A673 (cell line): ENCODE measurements around the gene IGFBP5. TPM values are rescaled to one million over a fixed set of nuclear protein-coding genes. Genes with fewer than 3 reads are reported as not detected.

Experiments used
- BruUV-seq: library from RNA; stranded (reverse); fragments of 400-500 nt; replicated peaks from 2 replicates; lab custom pipeline; 2021; lab: Mats Ljungman, UMichigan
- CTCF ChIA-PET: fragments of 300-600 bp; sonication (Branson Sonifier 250); formaldehyde crosslinking; loops from one replicate; lab custom pipeline; 2022; ENCODE audit warnings: antibody characterized with exemption; lab: Charles Lee
- POLR2A ChIA-PET: fragments of 300-600 bp; sonication (Branson Sonifier 250); formaldehyde crosslinking; loops from one replicate; lab custom pipeline; 2022; ENCODE audit warnings: antibody characterized with exemption; ENCODE audit not compliant: low non-redundant PET; lab: Charles Lee
- DNase-seq: peaks from one replicate; pipeline ENCODE4 v3.0.0-alpha.2; 2015; ENCODE audit warnings: low spot score
- H3K27ac ChIP-seq: fragments of 200-600 bp; sonication (generic); 2 replicates; pipeline ENCODE4 v1.5.1; 2016; ENCODE audit warnings: mixed run types, low read depth, mild to moderate bottlenecking, mixed read lengths, antibody characterized with exemption, low read length; ENCODE audit not compliant: poor library complexity, severe bottlenecking
- H3K27me3 ChIP-seq: fragments of 200-600 bp; sonication (generic); replicated peaks from 2 replicates; pipeline ENCODE4 v1.6.1; 2017; ENCODE audit warnings: mixed run types, low read depth, mild to moderate bottlenecking, mixed read lengths, antibody characterized with exemption, low read length; ENCODE audit not compliant: insufficient read depth, poor library complexity
- H3K36me3 ChIP-seq: fragments of 200-600 bp; sonication (generic); 2 replicates; pipeline ENCODE4 v1.6.1; 2016; ENCODE audit warnings: mixed run types, mild to moderate bottlenecking, mixed read lengths, antibody characterized with exemption, low read length; ENCODE audit not compliant: insufficient read depth, poor library complexity, severe bottlenecking
- H3K4me1 ChIP-seq: fragments of 200-600 bp; sonication (generic); 2 replicates; pipeline ENCODE4 v1.6.1; 2017; ENCODE audit warnings: mixed run types, mild to moderate bottlenecking, mixed read lengths, antibody characterized with exemption, low read length; ENCODE audit not compliant: insufficient read depth, poor library complexity, severe bottlenecking
- H3K4me3 ChIP-seq: fragments of 200-600 bp; sonication (generic); 2 replicates; pipeline ENCODE4 v1.5.1; 2016; ENCODE audit warnings: low read depth, mixed run types, mild to moderate bottlenecking, mixed read lengths, low read length; ENCODE audit not compliant: poor library complexity, severe bottlenecking
- H3K9me3 ChIP-seq: fragments of 200-600 bp; sonication (generic); 2 replicates; pipeline ENCODE4 v1.6.1; 2016; ENCODE audit warnings: mixed run types, low read depth, mild to moderate bottlenecking, mixed read lengths, antibody characterized with exemption, low read length; ENCODE audit not compliant: poor library complexity, severe bottlenecking
- EZH2 ChIP-seq: fragments of 200-600 bp; sonication (generic); IDR thresholded peaks from 2 replicates; pipeline ENCODE4 v1.6.1; 2017; ENCODE audit warnings: borderline replicate concordance, low read depth, mild to moderate bottlenecking, mixed read lengths, antibody characterized with exemption, low read length; ENCODE audit not compliant: poor library complexity, severe bottlenecking
- intact Hi-C: fragments of 100-400 bp; cut with micrococcal nuclease; formaldehyde crosslinking; loops from one replicate; pipeline ENCODE4 v1.10.0; 2022; ENCODE audit not compliant: unreplicated experiment
- total RNA-seq: library from RNA; stranded (reverse); gene quantifications from 2 replicates; pipeline ENCODE4 v1.2.3, GENCODE V29; 2021
- TF ChIP-seq, protein P1 (sequence below): fragments of 300-800, 200-600 bp; sonication (generic); conservative IDR thresholded peaks from 2 replicates; pipeline ENCODE4 v1.5.1; 2017; ENCODE audit warnings: low read depth, mild to moderate bottlenecking, antibody characterized with exemption, low read length, moderate library complexity, mixed read lengths

IGFBP5 gene
- total RNA-seq, 1 experiment from 2014 or later, result 5.4 TPM

DNA sequence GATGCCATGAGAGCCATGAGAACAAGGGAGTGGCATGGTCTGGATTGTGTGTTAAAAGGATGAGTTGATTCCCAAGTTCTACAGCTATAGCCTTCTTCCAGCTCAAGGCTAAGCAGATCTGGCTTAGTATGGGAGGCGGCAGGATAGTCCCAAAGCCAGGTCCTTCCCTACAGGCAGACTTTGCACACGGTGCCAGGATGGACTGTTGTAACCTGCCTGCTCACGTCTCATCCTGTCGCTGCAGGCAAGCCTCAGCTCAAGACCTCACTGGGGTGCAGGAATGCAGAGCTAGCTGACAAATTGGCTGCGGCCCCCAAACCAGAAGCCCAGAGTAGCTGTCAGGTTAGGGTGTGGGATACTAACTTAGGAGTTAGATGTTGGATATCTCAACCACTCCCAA, 28.8 kb upstream of the IGFBP5 start:
- Histone ChIP-seq H3K4me1 (no peaks in the 10 kb centered on the region), H3K27me3 (no peaks in the 10 kb centered on the region), H3K27ac (no peak overlapping the region), H3K9me3 (no peaks in the 10 kb centered on the region), H3K4me3 (no peak overlapping the region), H3K36me3 (no peaks in the 10 kb centered on the region)
- CTCF ChIA-PET, result no interaction called here
- POLR2A ChIA-PET, result no interaction called here
- TF ChIP-seq, protein P1, sequence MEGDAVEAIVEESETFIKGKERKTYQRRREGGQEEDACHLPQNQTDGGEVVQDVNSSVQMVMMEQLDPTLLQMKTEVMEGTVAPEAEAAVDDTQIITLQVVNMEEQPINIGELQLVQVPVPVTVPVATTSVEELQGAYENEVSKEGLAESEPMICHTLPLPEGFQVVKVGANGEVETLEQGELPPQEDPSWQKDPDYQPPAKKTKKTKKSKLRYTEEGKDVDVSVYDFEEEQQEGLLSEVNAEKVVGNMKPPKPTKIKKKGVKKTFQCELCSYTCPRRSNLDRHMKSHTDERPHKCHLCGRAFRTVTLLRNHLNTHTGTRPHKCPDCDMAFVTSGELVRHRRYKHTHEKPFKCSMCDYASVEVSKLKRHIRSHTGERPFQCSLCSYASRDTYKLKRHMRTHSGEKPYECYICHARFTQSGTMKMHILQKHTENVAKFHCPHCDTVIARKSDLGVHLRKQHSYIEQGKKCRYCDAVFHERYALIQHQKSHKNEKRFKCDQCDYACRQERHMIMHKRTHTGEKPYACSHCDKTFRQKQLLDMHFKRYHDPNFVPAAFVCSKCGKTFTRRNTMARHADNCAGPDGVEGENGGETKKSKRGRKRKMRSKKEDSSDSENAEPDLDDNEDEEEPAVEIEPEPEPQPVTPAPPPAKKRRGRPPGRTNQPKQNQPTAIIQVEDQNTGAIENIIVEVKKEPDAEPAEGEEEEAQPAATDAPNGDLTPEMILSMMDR, result no peak
- TF ChIP-seq EZH2, result no peak
- intact Hi-C loops, result no loop called here
- no TSS peak for BruUV-seq
- DNase-seq, result no peak

DNA sequence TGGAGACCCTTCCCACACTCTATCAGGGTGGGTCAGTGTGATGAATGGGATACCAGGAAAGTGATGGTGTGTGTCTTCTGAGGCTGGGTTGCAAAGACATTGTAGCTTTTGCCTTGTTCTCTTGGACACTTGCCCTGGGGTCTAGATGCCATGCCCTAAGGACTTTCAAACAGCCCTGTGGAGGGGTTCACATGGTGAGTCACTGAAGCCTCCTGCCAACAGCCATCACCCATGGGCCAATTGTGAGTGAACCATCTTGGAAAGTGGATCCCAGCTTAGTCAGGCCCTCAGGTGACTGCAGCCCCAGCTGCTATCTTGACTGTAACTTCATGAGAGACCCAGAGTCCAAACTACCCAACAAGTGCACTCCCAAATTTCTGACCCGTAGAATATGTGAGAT, 25.8 kb upstream of the IGFBP5 start:
- no peaks in the 10 kb centered on the region for H3K9me3 ChIP-seq
- ChIA-PET CTCF (no interaction called here), POLR2A (no interaction called here)
- intact Hi-C loops, result no loop called here
- TF ChIP-seq EZH2, result no peak
- TF ChIP-seq, protein P1, result no peak
- H3K27ac ChIP-seq, result no peak overlapping the region
- H3K4me3 ChIP-seq, result no peak overlapping the region
- BruUV-seq, result no TSS peak
- no peaks in the 10 kb centered on the region for H3K36me3 ChIP-seq
- H3K27me3 ChIP-seq, result no peaks in the 10 kb centered on the region
- DNase-seq, result no peak
- H3K4me1 ChIP-seq, result no peaks in the 10 kb centered on the region

DNA sequence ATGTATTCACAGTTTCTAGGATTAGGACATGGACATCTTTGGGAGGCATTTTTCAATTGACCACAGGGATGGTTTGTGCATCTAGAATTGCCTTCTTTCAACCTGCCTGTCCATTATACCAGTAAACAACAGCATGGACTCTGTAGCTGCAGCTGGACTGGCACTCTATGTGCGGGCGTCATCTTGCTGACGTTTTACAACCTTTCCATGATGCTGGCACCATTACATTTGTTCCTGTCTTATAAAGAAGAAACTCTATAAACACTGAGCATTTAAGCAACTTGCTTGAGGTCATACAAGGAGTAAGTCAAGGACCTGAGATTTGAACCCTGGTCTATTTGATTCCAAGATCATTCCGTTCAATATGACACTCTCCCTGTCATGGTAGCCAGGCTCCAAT, 25.4 kb upstream of the IGFBP5 start:
- Histone ChIP-seq H3K36me3 (no peaks in the 10 kb centered on the region), H3K9me3 (no peaks in the 10 kb centered on the region), H3K27ac (no peak overlapping the region), H3K4me3 (no peak overlapping the region), H3K4me1 (no peaks in the 10 kb centered on the region), H3K27me3 (no peaks in the 10 kb centered on the region)
- CTCF ChIA-PET, result no interaction called here
- TF ChIP-seq, protein P1, result no peak
- TF ChIP-seq EZH2, result no peak
- POLR2A ChIA-PET, result no interaction called here
- no TSS peak for BruUV-seq
- DNase-seq, result no peak
- intact Hi-C loops, result no loop called here
